ENCODE data around the gene HSD17B4.
A peak's percentile ranks its signal among the peaks of the same experiment; 100 is the strongest.
"Not testable (repeated sequence)": the region's sequence is repeated elsewhere in the genome, so short reads cannot be mapped to it uniquely, and the experiment has no call there.

The HSD17B4 gene

DNA sequence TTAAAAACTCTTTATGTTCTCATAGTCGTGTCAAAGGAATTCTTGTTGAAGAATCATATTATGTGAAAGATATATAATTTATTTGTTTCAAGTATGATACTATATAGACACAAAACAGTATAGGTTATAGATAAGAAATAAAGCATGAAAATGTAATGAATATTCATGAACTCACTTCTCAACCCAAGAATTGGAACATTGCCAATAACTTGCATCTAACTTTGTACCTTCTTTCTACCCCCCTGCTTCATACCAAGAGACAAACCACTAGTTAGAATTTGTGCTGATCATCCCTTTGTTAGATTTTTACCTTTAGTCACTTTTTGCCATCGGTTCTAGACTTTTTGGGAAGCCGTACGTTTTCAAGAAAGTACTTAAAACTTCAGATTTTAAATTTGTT lies 32.6 kb downstream of the HSD17B4 start:
- no peak for DNase-seq

GRCh38 chr5:119501671-119502179 lies 49.4 kb downstream of the HSD17B4 start:
- DNase-seq, result no peak

DNA sequence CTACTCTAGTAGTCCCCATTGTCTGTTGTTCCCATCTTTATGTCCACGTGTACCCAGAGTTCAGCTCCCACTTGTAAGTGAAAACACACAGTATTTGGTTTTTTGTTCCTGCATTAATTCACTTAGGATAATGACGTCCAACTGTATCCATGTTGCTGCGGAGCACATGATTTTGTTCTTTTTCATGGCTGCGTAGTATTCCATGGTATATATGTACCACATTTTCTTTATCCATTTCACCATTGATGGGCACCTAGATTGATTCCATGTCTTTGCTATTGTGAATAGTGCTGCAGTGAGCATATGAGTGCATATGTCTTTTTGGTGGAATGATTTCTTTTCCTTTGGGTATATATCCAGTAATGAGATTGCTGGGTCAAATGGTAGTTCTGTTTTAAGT lies 51.6 kb downstream of the HSD17B4 start:
- not testable (repeated sequence) for DNase-seq

GRCh38 chr5:119512277-119512676 lies 60.0 kb downstream of the HSD17B4 start:
- no peak for DNase-seq

- DNase-seq, result no peak
Observed at GRCh38 chr5:119515192-119515591, 62.9 kb downstream of the HSD17B4 start.

DNA sequence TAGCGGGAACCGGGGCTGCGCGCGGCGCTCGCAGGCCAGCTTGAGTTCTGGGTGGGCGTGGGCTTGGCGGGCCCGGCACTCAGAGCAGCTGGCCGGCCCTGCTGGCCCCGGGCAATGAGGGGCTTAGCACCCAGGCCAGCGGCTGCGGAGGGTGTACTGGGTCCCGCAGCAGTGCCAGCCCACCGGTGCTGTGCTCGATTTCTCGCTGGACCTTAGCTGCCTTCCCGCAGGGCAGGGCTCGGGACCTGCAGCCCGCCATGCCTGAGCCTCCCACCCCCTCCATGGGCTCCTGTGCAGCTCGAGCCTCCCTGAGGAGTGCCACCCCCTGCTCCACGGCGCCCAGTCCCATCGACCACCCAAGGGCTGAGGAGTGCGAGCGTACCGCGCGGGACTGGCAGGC lies 64.8 kb downstream of the HSD17B4 start:
- DNase-seq, result not testable (repeated sequence)

GRCh38 chr5:119521232-119521631 lies 68.9 kb downstream of the HSD17B4 start:
- no peak for DNase-seq

DNA sequence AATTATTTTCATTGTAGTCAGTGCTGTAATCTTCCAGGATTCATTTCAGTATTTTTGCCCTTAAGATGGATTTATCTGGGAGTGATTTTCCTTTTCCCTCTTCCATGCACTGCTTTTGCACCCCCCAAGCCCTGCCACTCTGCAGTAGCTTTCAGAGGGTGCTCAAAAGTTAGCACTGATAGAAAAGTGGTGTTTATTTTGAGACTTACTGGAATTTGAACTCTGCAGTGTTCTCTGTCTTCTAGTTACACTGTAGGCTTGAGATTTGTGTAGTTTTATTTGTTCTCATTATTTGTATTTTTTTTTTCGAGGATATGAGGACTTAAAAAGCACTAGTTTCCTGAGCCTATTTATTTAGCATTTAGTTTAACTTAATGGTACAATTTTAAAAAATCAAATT lies 70.5 kb downstream of the HSD17B4 start:
- no peak for DNase-seq

DNA sequence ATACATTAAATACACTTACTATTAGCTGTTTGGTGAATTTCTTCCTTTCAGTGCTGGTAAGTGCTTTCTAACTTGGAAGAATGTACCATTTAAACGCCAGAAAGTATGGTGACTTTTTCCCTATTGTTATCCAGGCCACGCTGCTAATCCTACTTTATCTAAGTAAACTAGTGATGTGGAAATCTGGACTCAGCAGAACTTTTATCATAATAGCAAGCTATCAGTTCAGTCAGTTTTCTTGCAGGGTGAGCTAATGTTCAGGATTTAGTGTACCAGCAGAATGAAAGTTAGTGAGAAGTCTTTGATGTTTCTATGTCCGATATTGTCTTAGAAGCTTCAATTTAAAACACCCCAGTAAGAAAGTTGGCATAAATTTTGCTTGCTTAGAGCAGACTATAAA lies 72.2 kb downstream of the HSD17B4 start:
- no peak for DNase-seq

- DNase-seq, result no peak
Observed at GRCh38 chr5:119527351-119527750, 75.1 kb downstream of the HSD17B4 start.

- no peak for DNase-seq
Observed at GRCh38 chr5:119529811-119530210, 77.5 kb downstream of the HSD17B4 start.

- no peak for DNase-seq
Observed at GRCh38 chr5:119532637-119533036, 80.3 kb downstream of the HSD17B4 start.

- DNase-seq, result no peak
Observed at GRCh38 chr5:119537704-119538103, 85.4 kb downstream of the HSD17B4 start.

DNA sequence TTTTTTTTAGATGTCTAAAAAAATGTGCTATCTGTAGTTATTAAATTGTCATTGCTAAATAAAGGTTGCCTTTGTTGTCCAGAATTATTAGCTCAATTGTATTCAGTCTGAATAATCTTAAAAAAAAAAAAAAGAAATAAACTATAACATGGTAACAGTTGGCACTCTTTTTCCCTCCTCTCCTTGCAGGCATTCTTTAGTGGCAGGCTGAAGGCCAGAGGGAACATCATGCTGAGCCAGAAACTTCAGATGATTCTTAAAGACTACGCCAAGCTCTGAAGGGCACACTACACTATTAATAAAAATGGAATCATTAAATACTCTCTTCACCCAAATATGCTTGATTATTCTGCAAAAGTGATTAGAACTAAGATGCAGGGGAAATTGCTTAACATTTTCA lies 89.4 kb downstream of the HSD17B4 start:
- DNase-seq, result no peak

GRCh38 chr5:119551819-119552218 lies 99.5 kb downstream of the HSD17B4 start:
- DNase-seq, result no peak

GRCh38 chr5:119554597-119554996 lies 102.3 kb downstream of the HSD17B4 start:
- DNase-seq, result no peak

- DNase-seq, result no peak
Observed at GRCh38 chr5:119570910-119571309, 118.6 kb downstream of the HSD17B4 start.

DNA sequence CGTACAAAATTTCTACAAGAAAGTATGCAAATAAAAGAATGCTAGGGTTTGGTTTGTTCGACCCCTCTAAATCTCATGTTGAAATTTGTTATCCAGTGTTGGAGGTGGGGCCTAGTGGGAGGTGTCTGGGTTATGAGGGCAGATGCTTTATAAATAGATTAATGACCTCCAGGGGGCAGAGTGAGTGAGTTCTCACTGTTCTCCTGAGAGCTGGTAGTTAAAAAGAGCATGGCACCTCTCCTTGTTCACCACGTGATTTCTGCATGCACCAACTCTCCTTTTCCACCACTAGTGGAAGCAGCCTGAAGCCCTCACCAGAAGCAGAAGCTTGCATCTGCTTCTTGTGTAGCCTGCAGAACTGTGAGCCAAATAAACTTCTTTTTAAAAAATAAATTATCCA lies 126.6 kb downstream of the HSD17B4 start:
- DNase-seq, result peak; percentile 32

DNA sequence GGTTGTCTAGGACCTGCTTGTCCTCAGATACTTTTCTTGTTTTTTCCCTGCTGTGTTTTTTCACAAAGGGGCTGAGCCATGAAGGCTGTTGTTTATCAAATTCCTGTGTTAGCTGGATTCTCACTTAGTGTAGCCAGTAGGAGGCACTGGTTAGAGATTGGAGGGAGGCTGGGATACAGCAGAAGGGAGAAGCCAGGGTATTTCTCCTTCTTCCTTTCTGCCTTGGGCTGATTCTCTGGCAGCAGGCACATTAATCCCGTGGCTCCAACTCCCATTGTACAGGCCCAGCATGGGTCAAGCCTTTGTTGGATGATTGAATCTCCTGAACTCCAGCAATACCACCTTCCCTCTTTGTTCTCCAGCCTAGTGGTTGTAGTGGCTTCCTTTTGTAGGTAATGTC lies 130.7 kb downstream of the HSD17B4 start:
- no peak for DNase-seq

DNA sequence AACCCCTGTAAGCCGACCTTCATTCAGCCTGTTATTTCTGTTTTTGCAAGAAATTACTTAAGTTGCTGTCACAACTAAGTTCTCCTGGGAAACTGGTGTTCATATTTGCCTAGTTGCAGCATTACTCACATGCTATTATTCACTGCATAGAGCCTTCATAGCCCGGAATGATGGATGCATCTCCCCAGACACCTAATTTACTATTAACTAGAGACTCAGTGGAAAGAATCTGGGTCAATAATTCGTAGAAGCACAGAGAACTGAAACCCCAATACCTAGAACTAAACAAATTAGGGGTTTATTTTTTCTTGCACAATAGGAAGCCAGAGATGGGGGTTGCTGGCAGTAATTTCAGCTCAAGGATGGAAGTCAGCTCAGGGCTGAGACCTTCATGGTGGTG lies 131.4 kb downstream of the HSD17B4 start:
- no peak for DNase-seq

All from NCI-H1694 treated with DMSO at 0.1 percent for 48 hours (cell line).